ENCODE results near the gene OAS3. TPM values are rescaled to one million over a fixed set of nuclear protein-coding genes. Genes with fewer than 3 reads are reported as not detected.
"Not testable (repeated sequence)": the region's sequence is repeated elsewhere in the genome, so short reads cannot be mapped to it uniquely, and the experiment has no call there.

Gene OAS3
- total RNA-seq, 1 experiment from 2014 or later = 21.7 TPM

DNA sequence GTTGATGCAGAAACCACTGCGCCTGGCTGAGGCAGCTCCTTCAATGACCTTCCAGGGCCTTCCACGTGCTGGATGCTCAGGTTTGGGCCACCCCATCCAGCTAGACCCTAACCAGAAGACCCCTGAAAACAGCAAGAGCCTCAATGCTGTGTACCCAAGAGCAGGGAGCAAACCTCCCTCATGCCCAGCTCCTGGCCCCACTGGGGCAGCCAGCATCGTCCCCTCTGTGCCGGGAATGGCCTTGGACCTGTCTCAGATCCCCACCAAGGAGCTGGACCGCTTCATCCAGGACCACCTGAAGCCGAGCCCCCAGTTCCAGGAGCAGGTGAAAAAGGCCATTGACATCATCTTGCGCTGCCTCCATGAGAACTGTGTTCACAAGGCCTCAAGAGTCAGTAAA is 10.5 kb downstream of the OAS3 start:
- no peak for DNase-seq (ENCODE audit: low read depth)

DNA sequence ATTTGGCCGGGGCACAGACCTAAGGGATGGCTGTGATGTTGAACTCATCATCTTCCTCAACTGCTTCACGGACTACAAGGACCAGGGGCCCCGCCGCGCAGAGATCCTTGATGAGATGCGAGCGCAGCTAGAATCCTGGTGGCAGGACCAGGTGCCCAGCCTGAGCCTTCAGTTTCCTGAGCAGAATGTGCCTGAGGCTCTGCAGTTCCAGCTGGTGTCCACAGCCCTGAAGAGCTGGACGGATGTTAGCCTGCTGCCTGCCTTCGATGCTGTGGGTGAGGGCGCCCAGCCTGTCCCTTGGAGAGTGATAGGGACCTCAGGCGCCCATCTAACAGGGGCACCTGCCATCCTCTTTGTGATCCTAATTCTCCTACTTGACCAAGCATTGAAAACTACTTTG is 12.4 kb downstream of the OAS3 start:
- DNase-seq (ENCODE audit: low read depth) = no peak

DNA sequence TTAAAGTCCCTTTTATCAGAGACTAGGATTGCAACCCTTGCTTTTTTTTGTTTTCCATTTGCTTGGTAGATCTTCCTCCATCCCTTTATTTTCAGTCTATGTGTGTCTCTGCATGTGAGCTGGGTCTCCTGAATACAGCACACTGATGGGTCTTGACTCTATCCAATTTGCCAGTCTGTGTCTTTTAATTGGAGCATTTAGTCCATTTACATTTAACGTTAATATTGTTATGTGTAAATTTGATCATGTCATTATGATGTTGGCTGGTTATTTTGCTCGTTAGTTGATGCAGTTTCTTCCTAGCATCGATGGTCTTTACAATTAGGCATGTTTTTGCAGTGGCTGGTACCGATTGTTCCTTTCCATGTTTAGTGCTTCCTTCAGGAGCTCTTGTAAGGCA is 18.9 kb downstream of the OAS3 start:
- not testable (repeated sequence) for DNase-seq (ENCODE audit: low read depth)

DNA sequence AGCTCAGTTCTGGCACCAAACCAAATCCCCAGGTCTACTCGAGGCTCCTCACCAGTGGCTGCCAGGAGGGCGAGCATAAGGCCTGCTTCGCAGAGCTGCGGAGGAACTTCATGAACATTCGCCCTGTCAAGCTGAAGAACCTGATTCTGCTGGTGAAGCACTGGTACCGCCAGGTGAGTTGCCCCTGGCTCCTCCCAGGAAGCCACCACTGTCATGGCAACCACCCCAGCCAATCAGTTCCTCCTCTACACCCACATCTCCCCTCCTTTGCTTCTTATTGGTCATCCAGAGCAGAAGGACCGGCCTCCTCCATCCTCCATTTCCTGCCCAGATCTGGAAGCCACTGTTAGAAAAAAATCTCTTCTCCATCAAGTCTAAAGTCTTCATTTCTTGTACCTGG is 22.8 kb downstream of the OAS3 start:
- no peak for DNase-seq (ENCODE audit: low read depth)

DNA sequence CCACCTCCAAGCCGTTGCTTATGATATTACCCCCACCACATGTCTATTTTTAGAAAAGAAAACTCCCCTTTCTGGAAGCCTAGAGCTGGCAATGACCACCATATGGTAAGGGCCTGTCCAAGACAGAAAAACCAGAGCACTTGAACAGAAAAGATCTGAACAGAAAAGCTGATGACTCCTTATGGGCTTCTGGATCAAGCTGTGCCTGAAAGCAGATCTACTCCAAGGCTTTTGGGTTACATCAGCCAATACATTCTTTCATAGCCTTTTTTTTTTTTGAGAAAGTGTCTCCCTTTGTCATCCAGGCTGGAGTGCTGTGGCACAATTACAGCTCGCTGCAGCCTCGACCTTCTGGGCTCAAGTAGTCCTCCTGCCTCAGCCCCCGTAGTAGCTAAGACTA is 23.3 kb downstream of the OAS3 start:
- DNase-seq (ENCODE audit: low read depth) = no peak

DNA sequence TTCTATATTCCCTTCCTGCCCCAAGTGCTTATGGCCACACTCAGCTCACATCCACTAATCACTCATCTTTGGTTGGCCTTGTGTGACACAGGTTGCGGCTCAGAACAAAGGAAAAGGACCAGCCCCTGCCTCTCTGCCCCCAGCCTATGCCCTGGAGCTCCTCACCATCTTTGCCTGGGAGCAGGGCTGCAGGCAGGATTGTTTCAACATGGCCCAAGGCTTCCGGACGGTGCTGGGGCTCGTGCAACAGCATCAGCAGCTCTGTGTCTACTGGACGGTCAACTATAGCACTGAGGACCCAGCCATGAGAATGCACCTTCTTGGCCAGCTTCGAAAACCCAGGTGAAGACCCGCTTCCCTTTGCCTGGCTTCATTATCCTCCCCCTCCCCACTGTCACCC is 24.3 kb downstream of the OAS3 start:
- DNase-seq (ENCODE audit: low read depth) = no peak

DNA sequence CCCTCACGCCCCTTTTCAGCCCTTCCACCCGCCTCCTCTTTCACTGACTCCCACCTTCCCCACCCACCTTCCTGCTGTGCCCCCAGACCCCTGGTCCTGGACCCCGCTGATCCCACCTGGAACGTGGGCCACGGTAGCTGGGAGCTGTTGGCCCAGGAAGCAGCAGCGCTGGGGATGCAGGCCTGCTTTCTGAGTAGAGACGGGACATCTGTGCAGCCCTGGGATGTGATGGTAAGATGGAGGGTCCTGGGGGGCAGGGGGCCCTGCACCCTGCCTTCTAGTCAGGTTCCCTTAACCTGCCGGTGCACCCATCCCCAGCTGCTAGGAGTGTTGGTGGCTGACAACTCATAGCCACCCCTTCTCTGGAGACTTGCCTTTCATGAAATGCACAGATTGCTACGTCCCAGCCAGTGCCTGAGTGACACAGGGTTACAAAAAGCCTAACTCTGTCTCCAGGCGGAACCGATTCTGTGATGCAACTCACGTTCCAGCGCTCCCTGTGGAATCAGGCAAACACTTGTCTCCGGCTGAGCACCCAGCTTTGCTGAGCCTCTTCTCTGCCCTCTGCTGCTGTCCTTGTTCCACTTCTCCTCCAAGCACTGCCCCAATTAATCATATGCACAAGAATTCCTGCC is 25.1 kb downstream of the OAS3 start:
- DNase-seq (ENCODE audit: low read depth) = no peak

DNA sequence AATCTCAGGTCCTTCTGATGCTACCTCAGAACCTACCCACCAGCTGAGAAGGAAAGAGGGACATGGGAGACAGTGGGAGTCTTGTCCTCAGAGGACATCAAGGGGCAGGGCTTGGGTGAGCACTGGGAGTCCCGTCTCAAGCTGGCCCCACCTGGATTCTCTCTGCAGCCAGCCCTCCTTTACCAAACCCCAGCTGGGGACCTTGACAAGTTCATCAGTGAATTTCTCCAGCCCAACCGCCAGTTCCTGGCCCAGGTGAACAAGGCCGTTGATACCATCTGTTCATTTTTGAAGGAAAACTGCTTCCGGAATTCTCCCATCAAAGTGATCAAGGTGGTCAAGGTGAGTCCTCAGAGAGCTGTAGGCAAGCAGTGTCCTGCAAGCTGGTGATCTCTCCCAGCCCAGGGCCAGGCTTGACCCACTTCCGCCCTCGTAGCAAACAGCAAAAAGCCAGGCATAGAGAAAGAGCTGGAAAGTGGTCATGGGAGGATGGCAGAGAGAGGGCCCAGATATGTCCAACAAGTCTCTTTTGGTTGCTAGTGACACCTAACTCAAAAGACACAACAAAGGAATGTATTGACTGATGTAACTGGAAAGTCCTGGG is 25.9 kb downstream of the OAS3 start:
- no peak for DNase-seq (ENCODE audit: low read depth)

DNA sequence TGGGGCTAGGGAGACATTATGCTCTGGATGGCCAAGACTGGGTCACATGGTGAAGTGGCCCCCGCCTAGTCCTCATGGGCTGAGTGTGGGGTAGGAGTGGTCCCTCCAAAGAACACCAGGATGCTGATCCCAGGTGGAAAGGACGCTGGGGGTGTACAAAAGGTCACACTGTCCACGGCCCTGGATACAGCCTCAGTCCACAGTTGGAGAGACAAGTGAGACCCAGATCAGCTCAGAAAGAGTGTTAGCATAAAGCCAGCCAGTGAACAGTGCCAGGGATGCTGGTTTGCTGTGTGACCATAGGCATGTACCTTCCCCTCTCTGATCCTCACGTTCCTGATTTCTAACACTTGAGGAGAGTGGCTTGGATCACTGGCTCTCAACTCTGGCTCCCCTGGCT is 26.6 kb downstream of the OAS3 start:
- DNase-seq (ENCODE audit: low read depth) = no peak

DNA sequence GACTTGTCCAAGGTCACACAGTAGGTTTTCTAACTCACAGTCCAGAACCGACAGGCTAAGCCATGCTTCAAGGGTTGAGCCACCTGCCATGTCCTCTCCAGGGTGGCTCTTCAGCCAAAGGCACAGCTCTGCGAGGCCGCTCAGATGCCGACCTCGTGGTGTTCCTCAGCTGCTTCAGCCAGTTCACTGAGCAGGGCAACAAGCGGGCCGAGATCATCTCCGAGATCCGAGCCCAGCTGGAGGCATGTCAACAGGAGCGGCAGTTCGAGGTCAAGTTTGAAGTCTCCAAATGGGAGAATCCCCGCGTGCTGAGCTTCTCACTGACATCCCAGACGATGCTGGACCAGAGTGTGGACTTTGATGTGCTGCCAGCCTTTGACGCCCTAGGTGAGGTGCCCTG is 27.4 kb downstream of the OAS3 start:
- no peak for DNase-seq (ENCODE audit: low read depth)

DNA sequence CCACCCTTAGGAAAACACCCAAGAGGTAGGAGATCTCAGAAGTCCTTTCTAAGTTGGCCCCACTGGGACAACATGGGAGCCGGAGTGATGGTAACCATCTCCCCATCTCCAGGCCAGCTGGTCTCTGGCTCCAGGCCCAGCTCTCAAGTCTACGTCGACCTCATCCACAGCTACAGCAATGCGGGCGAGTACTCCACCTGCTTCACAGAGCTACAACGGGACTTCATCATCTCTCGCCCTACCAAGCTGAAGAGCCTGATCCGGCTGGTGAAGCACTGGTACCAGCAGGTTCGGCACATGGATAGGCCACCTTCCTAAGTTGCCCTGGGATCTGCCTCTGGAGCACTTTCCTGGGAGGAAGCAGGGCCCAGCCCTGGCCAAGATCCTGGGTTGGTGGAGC is 29.0 kb downstream of the OAS3 start:
- DNase-seq (ENCODE audit: low read depth) = no peak

DNA sequence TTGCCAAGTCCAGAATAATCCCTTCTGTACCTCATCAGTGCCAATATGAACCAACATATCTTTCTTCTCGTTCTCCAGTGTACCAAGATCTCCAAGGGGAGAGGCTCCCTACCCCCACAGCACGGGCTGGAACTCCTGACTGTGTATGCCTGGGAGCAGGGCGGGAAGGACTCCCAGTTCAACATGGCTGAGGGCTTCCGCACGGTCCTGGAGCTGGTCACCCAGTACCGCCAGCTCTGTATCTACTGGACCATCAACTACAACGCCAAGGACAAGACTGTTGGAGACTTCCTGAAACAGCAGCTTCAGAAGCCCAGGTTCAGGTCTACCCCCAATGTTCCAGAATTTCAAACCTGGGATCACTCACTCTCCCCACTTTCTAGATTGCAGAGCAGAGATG is 29.6 kb downstream of the OAS3 start:
- DNase-seq (ENCODE audit: low read depth) = no peak

DNA sequence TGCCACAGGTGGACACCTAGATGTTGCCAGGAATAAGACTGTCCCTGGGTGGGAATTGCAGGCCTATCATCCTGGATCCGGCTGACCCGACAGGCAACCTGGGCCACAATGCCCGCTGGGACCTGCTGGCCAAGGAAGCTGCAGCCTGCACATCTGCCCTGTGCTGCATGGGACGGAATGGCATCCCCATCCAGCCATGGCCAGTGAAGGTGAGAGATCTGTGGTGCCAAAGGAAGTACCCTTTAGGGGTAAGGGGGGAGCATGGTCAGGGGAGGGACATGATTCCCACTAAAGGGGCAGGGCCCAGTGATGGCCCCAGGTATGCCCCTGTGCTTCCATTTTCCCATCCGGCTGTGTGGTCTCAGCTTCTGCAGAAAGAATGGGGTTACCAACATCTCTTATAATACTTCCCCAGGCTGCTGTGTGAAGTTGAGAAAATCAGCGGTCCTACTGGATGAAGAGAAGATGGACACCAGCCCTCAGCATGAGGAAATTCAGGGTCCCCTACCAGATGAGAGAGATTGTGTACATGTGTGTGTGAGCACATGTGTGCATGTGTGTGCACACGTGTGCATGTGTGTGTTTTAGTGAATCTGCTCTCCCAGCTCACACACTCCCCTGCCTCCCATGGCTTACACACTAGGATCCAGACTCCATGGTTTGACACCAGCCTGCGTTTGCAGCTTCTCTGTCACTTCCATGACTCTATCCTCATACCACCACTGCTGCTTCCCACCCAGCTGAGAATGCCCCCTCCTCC is 31.5 kb downstream of the OAS3 start:
- DNase-seq (ENCODE audit: low read depth) = no peak

DNA sequence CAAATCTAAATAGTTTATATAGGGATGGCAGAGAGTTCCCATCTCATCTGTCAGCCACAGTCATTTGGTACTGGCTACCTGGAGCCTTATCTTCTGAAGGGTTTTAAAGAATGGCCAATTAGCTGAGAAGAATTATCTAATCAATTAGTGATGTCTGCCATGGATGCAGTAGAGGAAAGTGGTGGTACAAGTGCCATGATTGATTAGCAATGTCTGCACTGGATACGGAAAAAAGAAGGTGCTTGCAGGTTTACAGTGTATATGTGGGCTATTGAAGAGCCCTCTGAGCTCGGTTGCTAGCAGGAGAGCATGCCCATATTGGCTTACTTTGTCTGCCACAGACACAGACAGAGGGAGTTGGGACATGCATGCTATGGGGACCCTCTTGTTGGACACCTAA is 32.1 kb downstream of the OAS3 start:
- no peak for DNase-seq (ENCODE audit: low read depth)

DNA sequence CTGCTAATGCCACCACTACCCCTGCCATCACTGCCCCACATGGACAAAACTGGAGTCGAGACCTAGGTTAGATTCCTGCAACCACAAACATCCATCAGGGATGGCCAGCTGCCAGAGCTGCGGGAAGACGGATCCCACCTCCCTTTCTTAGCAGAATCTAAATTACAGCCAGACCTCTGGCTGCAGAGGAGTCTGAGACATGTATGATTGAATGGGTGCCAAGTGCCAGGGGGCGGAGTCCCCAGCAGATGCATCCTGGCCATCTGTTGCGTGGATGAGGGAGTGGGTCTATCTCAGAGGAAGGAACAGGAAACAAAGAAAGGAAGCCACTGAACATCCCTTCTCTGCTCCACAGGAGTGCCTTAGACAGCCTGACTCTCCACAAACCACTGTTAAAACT is 33.0 kb downstream of the OAS3 start:
- peak; percentile 22 for DNase-seq (ENCODE audit: low read depth)

DNA sequence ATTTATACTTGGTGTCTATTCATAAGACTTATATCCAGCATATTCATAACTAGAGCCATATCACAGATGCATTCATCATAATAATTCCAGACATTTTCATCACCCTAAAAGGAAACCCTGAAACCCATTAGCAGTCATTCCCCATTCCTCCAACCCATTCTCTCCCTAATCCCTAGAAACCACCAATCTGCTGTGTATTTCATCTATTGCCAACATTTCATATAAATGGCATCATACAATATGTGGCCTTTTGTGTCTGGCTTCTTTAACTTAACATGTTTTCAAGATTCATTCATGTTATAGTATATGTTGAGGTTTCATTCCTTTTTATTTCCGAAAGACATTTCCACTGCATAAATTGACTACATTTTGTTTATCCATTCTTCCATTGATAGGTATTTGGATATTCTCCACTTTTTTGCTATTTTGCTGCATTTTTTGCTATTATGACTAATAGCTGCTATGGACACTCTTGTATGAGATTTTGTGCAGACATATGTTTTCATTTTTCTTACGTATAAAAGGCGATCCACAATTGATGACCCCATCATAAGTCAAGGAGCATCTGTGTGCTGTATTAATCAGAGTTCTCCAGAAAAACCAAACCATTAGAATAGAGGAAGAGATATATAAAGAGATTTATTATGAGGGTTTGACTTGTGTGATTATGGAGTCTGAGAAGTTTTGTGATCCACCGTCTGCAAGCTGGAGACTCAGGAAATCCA is 34.9 kb downstream of the OAS3 start:
- DNase-seq (ENCODE audit: low read depth) = no peak

DNA sequence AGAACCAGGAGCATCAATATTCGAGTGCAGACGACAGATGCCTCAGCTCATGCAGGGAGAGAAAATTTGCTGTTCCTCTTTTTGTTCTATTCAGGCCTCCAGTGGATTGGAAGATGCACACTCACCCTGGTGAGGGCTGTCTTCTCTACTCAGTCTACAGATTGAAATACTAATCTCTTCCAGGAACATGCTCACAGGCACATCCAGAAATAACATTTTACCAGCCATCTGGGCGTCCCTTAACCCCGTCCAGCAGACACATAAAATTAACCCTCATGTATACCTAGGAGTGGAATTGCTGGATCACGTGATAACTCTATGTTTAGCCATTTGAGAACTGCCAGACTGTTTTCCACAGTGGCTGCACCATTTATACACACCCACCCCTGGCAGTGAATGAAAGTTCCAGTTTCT is 35.6 kb downstream of the OAS3 start:
- DNase-seq (ENCODE audit: low read depth) = no peak

DNA sequence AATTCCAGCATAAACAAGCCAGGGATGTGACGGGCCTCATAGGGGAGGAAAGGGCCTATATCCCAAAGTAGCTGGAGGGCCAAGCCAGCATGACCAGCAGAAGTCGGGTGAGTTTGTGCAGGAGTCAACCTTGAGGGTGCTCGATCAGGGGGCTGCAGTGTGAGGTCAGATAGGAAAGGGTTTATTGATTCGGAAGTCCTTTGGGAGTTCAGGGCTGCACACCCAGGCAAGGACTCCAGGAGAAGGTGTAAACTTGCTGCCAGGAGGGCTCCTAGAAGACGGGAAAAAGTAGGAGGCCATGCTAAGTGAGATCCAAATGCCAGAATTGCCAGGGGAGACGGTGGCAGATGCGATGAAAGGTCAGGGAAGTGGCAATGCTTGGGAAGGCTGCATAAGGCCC is 36.6 kb downstream of the OAS3 start:
- DNase-seq (ENCODE audit: low read depth) = no peak

DNA sequence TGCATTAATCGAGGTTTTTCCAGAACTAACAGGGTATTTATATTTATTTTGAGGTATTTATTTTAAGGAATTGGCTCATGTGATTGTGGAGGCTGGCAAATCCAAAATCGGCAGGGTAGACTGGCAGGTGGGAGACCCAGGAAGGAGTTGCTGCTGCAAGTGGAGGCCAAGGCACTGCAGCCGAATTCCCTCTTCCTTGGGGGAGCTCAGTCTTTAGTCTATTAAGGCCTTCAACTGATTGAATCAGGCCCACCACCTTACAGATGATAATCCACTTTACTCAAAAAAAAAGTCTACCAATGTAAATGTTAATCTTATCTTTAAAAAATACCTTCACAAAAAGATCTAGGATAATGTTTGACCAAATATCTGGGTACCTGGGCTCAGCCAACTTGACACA is 38.9 kb downstream of the OAS3 start:
- no peak for DNase-seq (ENCODE audit: low read depth)

DNA sequence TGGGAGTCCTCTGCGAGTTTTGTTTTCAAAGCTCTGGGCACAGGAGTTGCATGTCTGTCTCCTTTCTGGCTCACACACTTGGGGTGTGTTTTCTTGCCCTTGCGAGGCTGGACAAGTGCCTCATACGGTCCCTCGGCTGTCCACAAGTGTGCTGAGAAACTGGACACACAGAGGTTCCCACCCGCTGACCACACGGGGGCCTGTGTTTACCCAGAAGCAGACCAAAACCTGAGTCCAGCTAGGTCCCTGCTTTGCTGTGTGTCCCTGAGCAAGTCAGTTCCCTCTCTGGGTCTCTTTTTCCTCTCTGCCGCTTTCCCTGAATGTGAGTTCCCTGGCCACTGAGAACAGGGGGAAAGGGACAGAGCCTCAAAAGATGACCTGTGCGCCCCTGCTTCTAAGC is 39.4 kb downstream of the OAS3 start:
- DNase-seq (ENCODE audit: low read depth) = no peak

DNA sequence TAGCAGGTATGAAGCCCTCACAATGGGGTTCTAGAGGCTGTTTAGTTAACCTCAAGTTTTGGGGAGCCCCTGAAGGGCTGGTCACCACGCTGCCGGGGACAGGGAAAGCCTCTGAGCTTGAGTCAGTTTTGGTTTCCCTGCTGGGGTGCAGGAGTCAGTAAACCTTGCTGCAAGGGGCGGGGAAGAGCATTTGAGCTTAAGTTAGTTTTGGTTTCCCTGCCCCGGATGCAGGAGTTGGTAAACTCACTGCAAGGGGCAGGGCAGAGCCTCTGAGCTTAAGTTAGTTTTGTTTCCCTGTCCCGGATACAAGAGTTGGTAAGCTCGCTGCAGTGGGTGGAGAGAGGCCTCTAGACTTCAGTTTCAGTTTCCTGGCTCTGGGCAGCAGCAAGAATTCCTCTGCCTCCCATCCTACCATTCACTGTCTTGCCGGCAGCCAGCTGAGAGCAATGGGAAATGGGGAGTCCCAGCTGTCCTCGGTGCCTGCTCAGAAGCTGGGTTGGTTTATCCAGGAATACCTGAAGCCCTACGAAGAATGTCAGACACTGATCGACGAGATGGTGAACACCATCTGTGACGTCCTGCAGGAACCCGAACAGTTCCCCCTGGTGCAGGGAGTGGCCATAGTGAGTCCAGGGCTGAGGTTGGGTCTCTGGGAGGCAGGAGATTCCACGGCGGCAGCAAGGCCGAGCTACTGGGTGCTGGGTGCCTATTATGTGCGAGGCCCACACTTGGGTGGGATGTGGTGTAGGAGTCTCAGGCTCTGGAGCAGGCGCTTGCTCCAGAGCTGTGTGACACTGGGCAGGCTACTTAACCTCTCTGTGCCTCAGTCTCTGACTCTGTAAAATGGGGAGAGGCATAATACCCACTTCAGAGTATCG is 40.1 kb downstream of the OAS3 start, which contains the start of gene OAS2:
Gene OAS2 (plus strand): TSS at position 357 of the 878 bp plus-strand sequence. CDS start 90 bp downstream, at position 447.
- peak; percentile 76 for DNase-seq (ENCODE audit: low read depth)

All from Daoy (cell line).